PC-3 (cell line): Measurements from ENCODE around the gene WT1. TPM values are rescaled to one million over a fixed set of nuclear protein-coding genes. Genes with fewer than 3 reads are reported as not detected.

ENCODE experiments used
- ATAC-seq: fragments of 200-7000 bp; cut with Tn5 transposase; 2 replicates; pipeline ENCODE4 v1.9.1; 2020; ENCODE audit warnings: mild to moderate bottlenecking, moderate library complexity
- BruUV-seq: library from RNA; stranded (reverse); fragments of 400-500 nt; replicated peaks from 2 replicates; lab custom pipeline; 2021; lab: Mats Ljungman, UMichigan
- CTCF ChIA-PET: fragments of 300-600 bp; sonication (Branson Sonifier 250); formaldehyde crosslinking; loops from one replicate; lab custom pipeline; 2022; ENCODE audit warnings: antibody characterized with exemption; lab: Charles Lee
- POLR2A ChIA-PET: fragments of 300-600 bp; sonication (Branson Sonifier 250); formaldehyde crosslinking; loops from one replicate; lab custom pipeline; 2022; ENCODE audit warnings: antibody characterized with exemption; ENCODE audit not compliant: unreplicated experiment; lab: Charles Lee
- DNase-seq: peaks from one replicate; pipeline ENCODE4 v3.0.0-alpha.2; 2015
- H2AFZ ChIP-seq: fragments of 300-600 bp; sonication (generic); 2 replicates; pipeline ENCODE4 v1.6.0; 2016; ENCODE audit warnings: antibody characterized with exemption, low read length
- H3F3A ChIP-seq: fragments of 300-600 bp; sonication (generic); one replicate; pipeline ENCODE4 v1.6.0; 2017; ENCODE audit warnings: antibody characterized with exemption, low read length, control low read depth, mild to moderate bottlenecking; ENCODE audit not compliant: unreplicated experiment
- H3K27ac ChIP-seq: fragments of 300-600 bp; sonication (generic); 2 replicates; pipeline ENCODE4 v1.5.1; 2016; ENCODE audit warnings: mild to moderate bottlenecking, low read length
- H3K27me3 ChIP-seq: fragments of 300-600 bp; sonication (generic); 2 replicates; pipeline ENCODE4 v1.6.1; 2016; ENCODE audit warnings: low read length, mixed read lengths
- H3K36me3 ChIP-seq: fragments of 300-600 bp; sonication (generic); 2 replicates; pipeline ENCODE4 v1.6.1; 2016; ENCODE audit warnings: low read depth, mixed run types, low read length, mixed read lengths
- H3K4me1 ChIP-seq: fragments of 300-600 bp; sonication (generic); 2 replicates; pipeline ENCODE4 v1.5.1; 2016; ENCODE audit warnings: low read length; ENCODE audit not compliant: insufficient read depth
- H3K4me2 ChIP-seq: fragments of 300-600 bp; sonication (generic); 2 replicates; pipeline ENCODE4 v1.6.0; 2016; ENCODE audit warnings: low read length
- H3K4me3 ChIP-seq: fragments of 300-600 bp; sonication (generic); 2 replicates; pipeline ENCODE4 v1.5.1; 2016; ENCODE audit warnings: mild to moderate bottlenecking, low read length, mixed read lengths
- H3K79me2 ChIP-seq: fragments of 300-600 bp; sonication (generic); 2 replicates; pipeline ENCODE4 v1.6.1; 2017; ENCODE audit warnings: low read length, mixed read lengths
- H3K9ac ChIP-seq: fragments of 300-600 bp; sonication (generic); 2 replicates; pipeline ENCODE4 v1.6.0; 2016; ENCODE audit warnings: mild to moderate bottlenecking, low read length
- H3K9me2 ChIP-seq: fragments of 300-600 bp; sonication (generic); replicated peaks from 2 replicates; pipeline ENCODE4 v1.6.1; 2016; ENCODE audit warnings: mixed run types, low read length, mixed read lengths
- H3K9me3 ChIP-seq: fragments of 300-600 bp; sonication (generic); 2 replicates; pipeline ENCODE4 v1.6.1; 2016; ENCODE audit warnings: low read length, mixed read lengths
- H4K20me1 ChIP-seq: fragments of 300-600 bp; sonication (generic); 2 replicates; pipeline ENCODE4 v1.6.1; 2016; ENCODE audit warnings: low read length, mixed read lengths
- EZH2 ChIP-seq: fragments of 300-600 bp; sonication (generic); IDR thresholded peaks from one replicate; pipeline ENCODE4 v1.6.1; 2017; ENCODE audit warnings: antibody characterized with exemption, mild to moderate bottlenecking, low read length; ENCODE audit not compliant: unreplicated experiment
- EZH2phosphoT487 ChIP-seq: fragments of 300-600 bp; sonication (generic); IDR thresholded peaks from 2 replicates; pipeline ENCODE4 v1.6.1; 2018; ENCODE audit warnings: mild to moderate bottlenecking, antibody characterized with exemption, low read length, borderline replicate concordance
- intact Hi-C: fragments of 100-400 bp; cut with micrococcal nuclease; formaldehyde crosslinking; loops from 2 replicates; pipeline ENCODE4 v1.9.0; 2023
- total RNA-seq: library from RNA; depleted of rRNA; stranded (reverse); fragments of >200 nt; gene quantifications from 2 replicates; pipeline ENCODE4 v1.2.3, GENCODE V29; 2014
- TF ChIP-seq, protein P1 (sequence below): fragments of 300-600 bp; sonication (generic); conservative IDR thresholded peaks from 2 replicates; pipeline ENCODE4 v1.5.1; 2017; ENCODE audit warnings: antibody characterized with exemption, low read depth, mild to moderate bottlenecking, low read length

Gene WT1
- total RNA-seq, 1 experiment from 2014 or later: 9.1 TPM

DNA sequence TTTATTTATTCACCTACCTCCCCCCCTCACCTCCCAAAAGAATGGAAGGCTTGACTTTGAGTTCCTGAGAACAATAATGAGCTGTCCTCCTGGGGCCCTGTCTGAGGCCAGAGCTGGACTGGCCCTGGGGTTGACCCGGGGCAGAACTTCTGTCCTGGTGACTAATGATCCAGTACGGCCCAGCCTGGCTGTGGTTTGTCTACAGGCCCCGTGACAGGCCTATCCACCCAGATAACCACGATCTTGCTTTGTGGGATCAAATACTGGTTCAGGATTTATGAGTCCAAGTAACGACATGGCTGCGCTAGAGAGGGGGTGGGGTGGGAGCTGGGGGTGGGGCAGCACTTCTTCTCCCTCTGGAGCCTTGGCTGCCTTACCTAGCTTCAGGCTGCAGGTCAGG lies 81.5 kb downstream of the WT1 start:
- Histone ChIP-seq H3K9ac (no peak overlapping the region), H3K4me3 (no peak overlapping the region), H3K4me2 (no peak overlapping the region), H3K36me3 (no peaks in the 10 kb centered on the region), H3K27me3 (no peaks in the 10 kb centered on the region), H3K4me1 (no peaks in the 10 kb centered on the region), H3K79me2 (no peaks in the 10 kb centered on the region), H4K20me1 (no peaks in the 10 kb centered on the region), H3K27ac (no peak overlapping the region), H3K9me3 (no peaks in the 10 kb centered on the region), H3K9me2 (no peaks in the 10 kb centered on the region), H3F3A (no peaks in the 10 kb centered on the region), H2AFZ (no peak overlapping the region)
- no TSS peak for BruUV-seq
- intact Hi-C loops: no loop called here
- POLR2A ChIA-PET: no interaction called here
- CTCF ChIA-PET: no interaction called here
- TF ChIP-seq EZH2phosphoT487: no peak
- no peak for TF ChIP-seq EZH2
- TF ChIP-seq, protein P1, sequence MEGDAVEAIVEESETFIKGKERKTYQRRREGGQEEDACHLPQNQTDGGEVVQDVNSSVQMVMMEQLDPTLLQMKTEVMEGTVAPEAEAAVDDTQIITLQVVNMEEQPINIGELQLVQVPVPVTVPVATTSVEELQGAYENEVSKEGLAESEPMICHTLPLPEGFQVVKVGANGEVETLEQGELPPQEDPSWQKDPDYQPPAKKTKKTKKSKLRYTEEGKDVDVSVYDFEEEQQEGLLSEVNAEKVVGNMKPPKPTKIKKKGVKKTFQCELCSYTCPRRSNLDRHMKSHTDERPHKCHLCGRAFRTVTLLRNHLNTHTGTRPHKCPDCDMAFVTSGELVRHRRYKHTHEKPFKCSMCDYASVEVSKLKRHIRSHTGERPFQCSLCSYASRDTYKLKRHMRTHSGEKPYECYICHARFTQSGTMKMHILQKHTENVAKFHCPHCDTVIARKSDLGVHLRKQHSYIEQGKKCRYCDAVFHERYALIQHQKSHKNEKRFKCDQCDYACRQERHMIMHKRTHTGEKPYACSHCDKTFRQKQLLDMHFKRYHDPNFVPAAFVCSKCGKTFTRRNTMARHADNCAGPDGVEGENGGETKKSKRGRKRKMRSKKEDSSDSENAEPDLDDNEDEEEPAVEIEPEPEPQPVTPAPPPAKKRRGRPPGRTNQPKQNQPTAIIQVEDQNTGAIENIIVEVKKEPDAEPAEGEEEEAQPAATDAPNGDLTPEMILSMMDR: no peak
- ATAC-seq (no peak), DNase-seq (no peak)

DNA sequence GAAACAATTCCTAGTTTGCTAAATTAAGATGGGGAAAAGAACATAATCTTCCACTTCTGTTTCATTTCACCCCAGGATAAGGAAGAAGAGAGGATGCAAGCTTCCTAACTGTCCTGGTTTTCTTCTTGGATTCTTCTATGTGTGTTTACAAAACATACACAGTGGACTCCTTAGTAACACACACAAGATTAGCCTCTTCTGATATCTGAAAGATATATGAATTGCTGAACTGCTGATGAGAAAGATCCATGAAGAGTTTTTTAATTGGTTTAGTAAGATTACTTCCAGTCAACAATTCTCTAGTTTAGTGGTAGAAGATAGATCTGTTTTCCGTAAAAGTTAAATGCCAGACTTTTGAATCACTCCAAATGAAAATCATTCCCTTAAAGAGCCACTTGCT lies 86.8 kb downstream of the WT1 start:
- no peaks in the 10 kb centered on the region for H3K4me1 ChIP-seq
- H3K79me2 ChIP-seq: no peaks in the 10 kb centered on the region
- no peaks in the 10 kb centered on the region for H3F3A ChIP-seq
- no peak overlapping the region for H3K4me2 ChIP-seq
- TF ChIP-seq EZH2 (no peak), EZH2phosphoT487 (no peak)
- TF ChIP-seq, protein P1: no peak
- BruUV-seq: no TSS peak
- no peak overlapping the region for H3K9ac ChIP-seq
- 0 out of 2 replicates have a peak, but pooled peaks cover 5% of the 10 kb centered on the region for H3K27me3 ChIP-seq
- no peaks in the 10 kb centered on the region for H3K9me3 ChIP-seq
- no peaks in the 10 kb centered on the region for H4K20me1 ChIP-seq
- H3K4me3 ChIP-seq: no peak overlapping the region
- ATAC-seq: no peak
- intact Hi-C loops: no loop called here
- DNase-seq: no peak
- no peak overlapping the region for H3K27ac ChIP-seq
- CTCF ChIA-PET: no interaction called here
- H3K9me2 ChIP-seq: no peaks in the 10 kb centered on the region
- H3K36me3 ChIP-seq: no peaks in the 10 kb centered on the region
- POLR2A ChIA-PET: no interaction called here
- H2AFZ ChIP-seq: no peak overlapping the region

DNA sequence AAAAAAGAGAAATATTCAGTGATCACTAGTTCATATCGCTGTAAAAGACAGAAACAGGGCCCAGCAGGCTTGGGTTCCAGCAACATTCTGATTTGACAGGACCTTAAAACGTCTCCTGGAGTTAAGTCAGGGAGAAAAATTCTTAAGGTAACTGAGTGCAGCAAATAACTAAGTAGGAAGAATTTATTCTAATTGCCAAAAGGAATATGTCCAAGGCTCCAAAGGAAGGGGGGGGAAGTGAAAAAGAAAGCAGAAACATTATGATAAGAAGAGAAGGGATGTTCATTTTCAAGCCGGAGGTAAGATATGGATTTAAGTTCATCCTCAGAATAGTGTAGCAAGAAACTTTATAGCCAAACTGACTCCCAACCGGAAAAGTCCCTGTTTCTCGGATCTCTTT lies 90.4 kb downstream of the WT1 start:
- Histone ChIP-seq H3F3A (no peaks in the 10 kb centered on the region), H3K79me2 (no peaks in the 10 kb centered on the region), H3K9me3 (no peaks in the 10 kb centered on the region), H3K9me2 (no peaks in the 10 kb centered on the region), H3K9ac (no peak overlapping the region), H2AFZ (no peak overlapping the region), H3K36me3 (no peaks in the 10 kb centered on the region), H4K20me1 (no peaks in the 10 kb centered on the region), H3K27me3 (0 out of 2 replicates have a peak, but pooled peaks cover 5% of the 10 kb centered on the region), H3K4me3 (no peak overlapping the region), H3K27ac (no peak overlapping the region), H3K4me1 (no peaks in the 10 kb centered on the region), H3K4me2 (no peak overlapping the region)
- DNase-seq (no peak), ATAC-seq (no peak)
- intact Hi-C loops: no loop called here
- ChIA-PET POLR2A (no interaction called here), CTCF (no interaction called here)
- no TSS peak for BruUV-seq
- TF ChIP-seq, protein P1: no peak
- TF ChIP-seq EZH2 (no peak), EZH2phosphoT487 (no peak)
